ENCODE measurements around the gene NOVA2.

Gene NOVA2

GRCh38 chr19:45962021-45962420, 11.6 kb downstream of the NOVA2 start:
- DNase-seq (ENCODE audit: low spot score): no peak

- peak; percentile 81 for DNase-seq (ENCODE audit: low spot score)
Observed at GRCh38 chr19:45960595-45961235, 12.9 kb downstream of the NOVA2 start.

GRCh38 chr19:45959517-45960025, 14.1 kb downstream of the NOVA2 start:
- no peak for DNase-seq (ENCODE audit: low spot score)

DNA sequence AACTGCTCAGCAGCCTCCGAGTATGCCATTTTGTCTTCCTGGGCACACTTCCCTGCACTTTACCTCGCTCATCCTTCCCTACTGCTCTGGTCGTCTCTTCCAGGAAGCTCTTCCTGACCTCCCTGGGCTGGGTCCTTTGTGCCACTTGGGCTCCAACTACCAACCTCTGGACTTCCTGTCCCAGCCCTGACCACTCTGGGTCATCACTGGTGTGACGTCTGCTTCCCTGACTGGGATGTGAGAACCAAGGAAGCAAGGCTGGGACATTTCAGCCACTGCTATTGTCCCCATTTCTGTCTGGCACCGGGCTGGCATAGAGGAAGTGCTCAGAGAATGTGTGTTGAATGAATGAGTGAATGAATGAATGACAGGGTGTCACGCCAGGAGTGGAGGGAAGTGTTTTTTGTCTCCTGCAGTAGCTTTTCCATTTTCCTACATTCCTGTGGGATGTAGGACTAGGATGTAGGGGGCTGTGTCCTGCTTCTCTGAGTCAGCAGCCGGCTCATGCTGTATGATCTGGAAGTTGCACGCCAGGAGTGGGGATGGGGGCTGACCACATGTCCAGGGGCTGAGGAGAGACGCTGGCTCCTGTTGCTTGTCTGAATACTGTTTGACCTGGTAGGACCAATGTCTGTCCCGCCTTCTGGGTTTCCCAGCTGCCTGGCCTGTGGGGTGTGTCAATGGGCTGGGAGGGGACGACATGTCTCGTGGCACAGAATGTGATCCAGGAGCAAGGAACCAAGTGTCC, 14.7 kb downstream of the NOVA2 start:
- peak; percentile 2 for DNase-seq (ENCODE audit: low spot score)

GRCh38 chr19:45958320-45958719, 15.3 kb downstream of the NOVA2 start:
- DNase-seq (ENCODE audit: low spot score): no peak

DNA sequence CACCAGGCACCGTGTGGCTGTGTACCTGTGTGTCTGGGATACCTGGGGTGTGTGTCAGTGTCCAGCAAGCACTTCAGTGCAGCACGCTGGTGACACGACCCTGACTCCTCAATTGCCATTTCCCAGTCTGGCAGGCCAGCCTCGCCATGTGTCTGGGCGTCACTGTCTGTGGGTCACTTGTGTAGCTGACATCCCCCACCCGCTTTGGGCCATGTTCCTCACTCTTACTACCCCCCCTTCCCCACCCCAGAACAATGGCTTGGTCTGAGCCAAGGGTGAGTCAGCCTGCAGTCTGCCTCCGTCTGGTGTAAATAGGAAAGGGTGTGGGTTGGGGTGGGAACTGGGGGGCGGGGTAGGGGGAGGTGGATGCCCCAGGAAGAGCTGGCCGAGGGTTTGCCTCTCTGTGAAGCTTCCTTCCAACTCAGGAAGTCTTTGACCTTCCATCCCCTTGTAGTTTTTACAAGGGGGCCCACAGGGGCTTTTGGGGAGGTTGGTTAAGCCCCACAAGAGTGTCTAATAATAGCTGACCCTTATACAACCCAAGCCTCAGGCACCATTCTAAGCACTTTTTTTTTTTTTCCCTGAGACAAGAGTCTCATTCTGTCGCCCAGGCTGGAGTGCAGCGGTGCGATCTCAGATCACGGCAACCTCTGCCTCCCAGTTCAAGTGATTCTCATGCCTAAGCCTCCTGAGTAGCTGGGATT, 17.6 kb downstream of the NOVA2 start:
- peak; percentile 26 for DNase-seq (ENCODE audit: low spot score)

- no peak for DNase-seq (ENCODE audit: low spot score)
Observed at GRCh38 chr19:45954156-45954555, 19.5 kb downstream of the NOVA2 start.

- DNase-seq (ENCODE audit: low spot score): no peak
Observed at GRCh38 chr19:45953676-45954075, 20.0 kb downstream of the NOVA2 start.

- DNase-seq (ENCODE audit: low spot score): peak; percentile 92
Observed at GRCh38 chr19:45952686-45953505, 20.8 kb downstream of the NOVA2 start.

DNA sequence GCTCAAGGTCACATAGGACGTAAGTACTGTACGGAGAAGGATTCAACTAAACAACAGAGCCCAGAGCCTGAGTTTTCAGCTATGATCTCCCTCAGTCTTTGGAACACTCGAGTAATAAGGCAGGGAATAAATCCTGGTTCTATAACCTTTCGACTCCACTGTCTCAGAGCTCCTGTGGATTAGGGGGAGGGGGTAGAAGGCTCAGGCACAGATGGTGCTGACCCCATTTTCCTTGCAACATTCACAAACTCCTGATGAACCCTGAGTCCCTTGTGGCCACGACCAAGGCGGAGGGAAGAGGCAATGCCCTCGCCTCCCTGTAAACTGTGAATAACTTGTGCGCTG, 21.4 kb downstream of the NOVA2 start:
- DNase-seq (ENCODE audit: low spot score): no peak

- DNase-seq (ENCODE audit: low spot score): no peak
Observed at GRCh38 chr19:45947926-45948325, 25.7 kb downstream of the NOVA2 start.

GRCh38 chr19:45940515-45940805, 33.2 kb downstream of the NOVA2 start:
- no peak for DNase-seq (ENCODE audit: low spot score)

- DNase-seq (ENCODE audit: low spot score): peak; percentile 67
Observed at GRCh38 chr19:45939792-45940514, 33.7 kb downstream of the NOVA2 start.

- DNase-seq (ENCODE audit: low spot score): no peak
Observed at GRCh38 chr19:45938733-45939319, 34.8 kb downstream of the NOVA2 start.

- DNase-seq (ENCODE audit: low spot score): no peak
Observed at GRCh38 chr19:45935267-45935666, 38.4 kb downstream of the NOVA2 start.

DNA sequence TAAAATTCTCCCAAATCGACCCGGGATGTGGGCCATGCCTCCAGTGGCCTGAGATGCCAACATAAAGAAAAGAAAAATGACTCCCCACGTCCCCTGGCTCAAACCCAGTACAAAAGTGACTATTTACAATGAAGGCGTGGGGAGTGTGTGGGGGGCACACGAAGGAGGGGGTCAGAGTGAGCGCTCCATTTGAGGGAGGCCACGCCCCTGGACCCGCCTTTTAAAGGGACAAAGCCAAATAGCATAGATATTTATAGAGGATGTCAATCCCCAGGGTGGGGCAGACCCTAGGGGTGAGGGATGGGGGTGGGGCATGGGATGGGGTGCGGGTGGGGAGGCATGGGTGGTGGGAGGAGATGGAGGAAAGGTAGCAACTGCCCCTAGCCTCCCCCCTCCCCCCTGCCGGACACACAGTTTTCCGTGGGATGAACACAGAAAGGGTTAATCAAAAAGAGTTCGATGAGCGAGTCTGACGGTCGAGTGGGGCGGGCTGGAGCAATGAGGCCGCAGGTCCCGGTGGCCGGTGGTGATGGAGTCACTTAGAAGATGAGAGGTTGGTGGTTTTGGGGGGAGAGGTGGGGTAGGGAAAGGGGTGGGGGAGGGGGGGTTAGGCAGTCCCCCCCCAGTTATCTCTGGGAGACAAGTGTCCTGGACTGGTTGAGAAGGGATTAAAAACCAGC, 39.0 kb downstream of the NOVA2 start:
- peak; percentile 30 for DNase-seq (ENCODE audit: low spot score)

DNA sequence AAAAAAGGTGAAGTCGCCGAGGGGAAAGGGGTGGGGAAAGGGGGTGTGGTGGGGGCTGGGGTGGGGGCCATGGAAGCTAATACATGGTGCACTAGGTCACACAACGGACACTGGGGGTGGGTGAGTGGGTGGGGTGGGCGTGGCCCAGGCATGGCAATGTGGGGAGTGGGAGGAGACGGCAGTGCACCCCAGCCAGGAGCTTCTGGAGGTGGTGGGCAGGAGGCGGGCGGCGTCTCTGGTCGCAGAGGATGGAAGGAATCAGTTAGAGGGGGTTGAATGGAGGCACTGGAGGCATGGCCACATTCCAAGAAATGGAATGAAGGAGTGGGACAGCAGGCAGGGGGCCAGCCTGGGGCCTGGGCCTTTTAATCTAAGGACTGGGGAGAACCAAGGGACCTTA, 39.9 kb downstream of the NOVA2 start:
- no peak for DNase-seq (ENCODE audit: low spot score)

DNA sequence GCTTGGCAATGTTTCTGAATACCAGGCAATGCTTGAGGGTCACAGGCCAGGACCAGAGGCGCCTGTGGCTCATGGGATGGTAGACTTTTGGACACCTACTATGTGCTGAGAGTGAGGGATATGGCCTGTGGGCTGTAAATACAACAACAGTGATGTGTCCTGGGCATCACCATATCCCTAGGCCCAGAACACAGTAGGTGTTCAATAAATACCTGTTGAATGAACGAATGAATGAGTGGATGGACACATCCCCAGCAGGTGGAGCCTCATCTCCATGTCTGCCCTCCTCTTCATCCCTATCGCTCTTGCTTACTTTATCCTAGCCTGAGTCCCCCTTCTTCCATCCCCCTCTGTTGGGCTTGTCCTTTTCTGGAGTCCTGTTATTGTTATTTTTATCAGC, 42.6 kb downstream of the NOVA2 start:
- no peak for DNase-seq (ENCODE audit: low spot score)

DNA sequence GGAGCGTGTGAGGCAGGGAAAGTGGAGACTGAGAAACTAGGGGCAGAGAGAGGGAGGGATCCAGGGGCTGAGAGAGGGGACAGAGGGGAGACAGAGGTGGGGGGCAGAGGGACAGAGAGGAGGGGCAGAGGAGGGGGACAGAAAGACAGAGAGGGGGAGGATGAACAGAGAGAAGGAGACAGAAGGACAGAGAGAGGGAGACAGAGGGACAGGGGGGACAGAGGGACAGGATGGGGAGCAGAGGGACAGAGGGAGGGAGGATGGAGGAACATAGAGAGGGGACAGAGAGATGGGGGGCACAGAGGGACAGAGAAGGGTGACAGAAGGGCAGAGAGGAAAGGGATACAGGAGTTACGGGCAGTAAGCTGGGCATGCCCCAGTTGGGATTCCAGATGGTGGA, 44.4 kb downstream of the NOVA2 start:
- no peak for DNase-seq (ENCODE audit: low spot score)

DNA sequence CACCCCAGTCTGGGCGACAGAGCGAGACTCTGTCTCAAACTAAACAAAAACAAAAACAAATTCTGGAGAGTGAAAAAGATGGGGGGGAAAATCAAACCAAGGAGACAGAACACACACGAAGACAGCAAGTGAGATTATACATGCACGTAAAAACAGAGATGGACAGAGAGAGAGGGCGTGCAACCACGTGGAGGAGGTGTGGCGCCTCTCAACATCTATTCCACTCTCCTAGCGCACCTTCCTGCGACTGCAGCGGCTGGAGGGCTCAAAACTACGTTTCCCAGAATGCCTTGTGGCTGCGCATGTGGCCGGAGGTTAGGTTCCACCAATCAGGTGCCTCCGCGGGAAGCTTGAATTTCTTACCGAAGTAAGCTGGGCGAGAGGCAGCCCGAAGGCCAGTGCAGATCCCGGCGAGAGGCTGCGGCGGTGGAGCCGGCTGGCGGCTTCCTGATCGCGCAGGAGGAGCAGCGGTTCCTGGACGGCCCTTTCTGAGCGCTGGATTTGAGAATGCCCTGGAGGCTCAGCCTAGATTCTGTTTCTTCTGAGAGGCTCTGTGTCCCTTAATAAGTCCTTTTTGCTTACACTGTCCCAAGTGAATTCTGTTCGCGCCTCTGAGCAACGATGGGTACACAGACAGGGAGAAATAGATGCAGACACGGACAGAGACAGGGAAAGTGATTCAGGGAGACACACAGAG, 46.0 kb downstream of the NOVA2 start:
- DNase-seq (ENCODE audit: low spot score): peak; percentile 98
